Prostate gland (tissue), 2 donors: ENCODE measurements around the gene UTS2B. TPM values are rescaled to one million over a fixed set of nuclear protein-coding genes. Genes with fewer than 3 reads are reported as not detected.

Experiments used
- DNase-seq: peaks from one replicate; pipeline ENCODE4 v3.0.0-alpha.2; 2019; ENCODE audit warnings: low spot score
- H3K27ac ChIP-seq, 2 donors: fragments of 200-600 bp; sonication (generic); 2 replicates each; pipeline ENCODE4 v1.5.1; 2017 to 2019
- H3K27me3 ChIP-seq: fragments of 200-600 bp; sonication (generic); replicated peaks from 2 replicates; pipeline ENCODE4 v1.5.1; 2019; ENCODE audit not compliant: insufficient read depth
- H3K36me3 ChIP-seq, 2 donors: fragments of 200-600 bp; sonication (generic); 1 replicate in 1 of 2; 2 replicates in 1 of 2; pipeline versions ENCODE4 v1.5.1 to v1.8.1; 2017 to 2019
- H3K4me1 ChIP-seq: fragments of 200-600 bp; sonication (generic); replicated peaks from 2 replicates; pipeline ENCODE4 v1.5.1; 2019
- H3K4me3 ChIP-seq, 2 donors: fragments of 200-600 bp; sonication (generic); 2 replicates each; pipeline ENCODE4 v1.5.1; 2017 to 2019
- H3K9me3 ChIP-seq: fragments of 200-600 bp; sonication (generic); 2 replicates; pipeline ENCODE4 v1.5.1; 2017
- CTCF ChIP-seq, 4 experiments: fragments of 200-600 bp in 2 of 4; fragments of 450-650 bp in 2 of 4; sonication (generic) in 2 of 4; IDR thresholded peaks; 1 replicate in 3 of 4; 2 replicates in 1 of 4; pipeline ENCODE4 v1.5.1; 2016 to 2019; ENCODE audit warnings: antibody characterized with exemption in 4 of 4, mild to moderate bottlenecking in 2 of 4, moderate library complexity in 2 of 4
- POLR2A ChIP-seq: fragments of 450-650 bp; IDR thresholded peaks from one replicate; pipeline ENCODE4 v1.6.1; 2016; ENCODE audit warnings: antibody characterized with exemption, mild to moderate bottlenecking
- POLR2AphosphoS5 ChIP-seq: sonication (generic); formaldehyde crosslinking; IDR thresholded peaks from one replicate; pipeline ENCODE4 v1.6.1; 2017; ENCODE audit warnings: antibody characterized with exemption
- WGBS: methylation state at CpG from one replicate; pipeline ENCODE4 v1.1.5; 2018; 5-methylcytosine and 5-hydroxymethylcytosine counted together
- intact Hi-C: fragments of 100-400 bp; cut with DNase I; formaldehyde crosslinking; loops from one replicate; pipeline ENCODE4 v1.14.2; 2022
- total RNA-seq, 2 donors: library from RNA; depleted of rRNA; stranded (reverse); fragments of >200 nt; gene quantifications; one replicate each; pipeline ENCODE4 v1.1.0, GENCODE V29; 2016

Gene UTS2B
- total RNA-seq, 2 donors from 2014 or later: 0.18 to 4.3 TPM

DNA sequence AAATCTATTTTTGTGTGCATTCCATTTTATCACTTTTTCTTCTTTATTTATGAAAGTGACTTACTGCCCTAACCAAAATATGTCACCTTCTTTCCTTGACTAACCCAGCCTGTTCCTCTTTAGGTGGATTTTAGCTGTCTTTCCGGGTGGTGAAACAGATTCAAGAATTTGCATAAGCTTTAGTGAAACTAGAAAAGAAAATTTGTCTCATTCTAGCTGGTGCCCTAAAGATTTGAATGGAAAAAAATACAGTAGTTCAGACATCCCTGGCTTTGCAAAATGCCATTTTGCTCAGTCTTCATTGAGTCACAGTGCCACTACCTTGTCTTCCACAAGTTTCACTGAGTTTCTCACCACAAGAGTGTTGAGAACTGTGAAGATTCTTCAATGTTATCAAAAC lies 29.3 kb downstream of the UTS2B start:
- WGBS: 91% methylated on average over 1 of the region's 1 CpG
- intact Hi-C loops: no loop called here
- TF ChIP-seq POLR2A (no peak), CTCF (IDR thresholded peaks at IDR 0.05) (no peak), POLR2AphosphoS5 (no peak)
- Histone ChIP-seq H3K9me3 (no peaks in the 10 kb centered on the region), H3K27ac (no peak overlapping the region), H3K27me3 (no peaks in the 10 kb centered on the region), H3K4me3 (no peak overlapping the region), H3K36me3 (no peaks in the 10 kb centered on the region), H3K4me1 (no peaks in the 10 kb centered on the region)
- DNase-seq: no peak

DNA sequence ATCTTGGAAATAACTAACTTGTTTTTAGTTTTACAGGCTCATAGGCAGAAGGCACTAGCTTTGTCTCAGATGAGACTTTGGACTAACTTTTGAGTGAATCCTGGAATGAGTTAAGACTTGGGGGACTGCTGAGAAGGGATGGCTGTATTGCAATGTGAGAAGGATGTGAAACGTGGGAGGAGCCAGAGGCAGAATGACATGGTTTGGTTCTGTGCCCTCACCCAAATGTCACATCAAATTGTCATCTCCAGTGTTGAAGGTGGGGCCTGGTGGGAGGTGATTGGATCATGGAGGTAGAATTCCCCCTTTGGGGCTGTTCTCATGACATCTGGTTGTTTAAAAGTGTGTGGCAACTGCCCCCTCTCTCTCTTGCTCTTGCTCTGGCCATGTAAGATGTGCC lies 29.9 kb downstream of the UTS2B start:
- intact Hi-C loops: no loop called here

GRCh38 chr3:191298846-191299245 lies 31.5 kb downstream of the UTS2B start:
- Histone ChIP-seq H3K27ac (no peak overlapping the region), H3K4me1 (no peaks in the 10 kb centered on the region), H3K27me3 (no peaks in the 10 kb centered on the region), H3K4me3 (no peak overlapping the region), H3K9me3 (no peaks in the 10 kb centered on the region), H3K36me3 (no peaks in the 10 kb centered on the region)
- TF ChIP-seq POLR2AphosphoS5 (no peak), POLR2A (no peak), CTCF (IDR thresholded peaks at IDR 0.05) (no peak)
- intact Hi-C loops: no loop called here
- no peak for DNase-seq

More for the DNA sequence above, 29.9 kb downstream of the UTS2B start:
- DNase-seq: no peak
- 50% methylated on average over 1 of the region's 1 CpG for WGBS
- H3K36me3 ChIP-seq: no peaks in the 10 kb centered on the region
- H3K4me3 ChIP-seq: no peak overlapping the region
- TF ChIP-seq CTCF (IDR thresholded peaks at IDR 0.05) (no peak), POLR2AphosphoS5 (no peak), POLR2A (no peak)
- no peak overlapping the region for H3K27ac ChIP-seq
- H3K4me1 ChIP-seq: no peaks in the 10 kb centered on the region
- H3K9me3 ChIP-seq: no peaks in the 10 kb centered on the region
- H3K27me3 ChIP-seq: no peaks in the 10 kb centered on the region

DNA sequence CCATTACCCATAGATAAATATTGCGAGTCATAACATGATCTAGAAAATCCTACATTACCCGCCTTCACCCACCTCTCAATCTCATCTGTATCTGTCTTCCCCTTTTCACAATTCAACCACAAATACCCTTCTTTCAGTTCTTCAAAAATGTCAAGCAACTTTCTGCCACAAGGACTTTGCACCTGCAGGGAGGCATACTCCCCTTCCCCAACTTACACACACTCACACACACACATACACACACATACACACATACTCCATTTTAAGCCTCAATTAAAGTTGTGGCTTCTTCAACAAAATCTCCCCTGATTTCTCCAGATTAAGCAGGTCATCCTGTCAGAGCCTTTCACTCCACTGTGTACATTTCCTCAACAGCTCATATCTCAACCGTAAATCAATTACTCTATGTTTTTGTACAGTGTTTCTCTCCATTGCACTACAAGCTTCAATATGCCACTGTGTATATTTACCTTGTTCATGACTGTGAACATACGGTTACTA lies 34.2 kb downstream of the UTS2B start:
- no peaks in the 10 kb centered on the region for H3K4me1 ChIP-seq
- TF ChIP-seq CTCF (IDR thresholded peaks at IDR 0.05) (no peak), POLR2AphosphoS5 (peak; percentile 42), POLR2A (no peak)
- H3K4me3 ChIP-seq: no peak overlapping the region
- WGBS: 46% methylated on average over 4 of the region's 4 CpGs
- intact Hi-C loops: no loop called here
- H3K27ac ChIP-seq: no peak overlapping the region
- DNase-seq: no peak
- H3K9me3 ChIP-seq: no peaks in the 10 kb centered on the region
- H3K36me3 ChIP-seq: no peaks in the 10 kb centered on the region
- no peaks in the 10 kb centered on the region for H3K27me3 ChIP-seq

DNA sequence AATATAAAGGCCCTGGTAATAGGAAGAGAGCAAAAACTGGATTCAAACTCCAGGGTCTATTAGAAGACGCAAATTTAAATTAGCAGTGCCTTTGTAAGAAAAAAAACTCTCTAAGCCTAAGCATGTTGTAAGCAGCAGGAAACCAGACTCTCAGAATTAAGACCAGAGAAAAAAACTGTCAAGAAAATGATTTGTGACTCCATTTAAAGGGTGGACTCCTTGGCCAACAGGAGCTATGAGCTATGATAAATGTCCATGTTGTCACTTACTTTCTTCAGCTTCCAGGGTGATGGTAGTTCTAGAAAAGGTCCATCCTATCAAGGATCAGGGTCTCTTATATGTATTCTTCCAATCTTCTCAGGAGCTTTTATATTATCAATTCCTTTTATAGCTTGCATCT lies 36.0 kb downstream of the UTS2B start:
- Histone ChIP-seq H3K9me3 (no peaks in the 10 kb centered on the region), H3K27me3 (no peaks in the 10 kb centered on the region), H3K27ac (no peak overlapping the region), H3K36me3 (no peaks in the 10 kb centered on the region), H3K4me1 (no peaks in the 10 kb centered on the region), H3K4me3 (no peak overlapping the region)
- intact Hi-C loops: no loop called here
- TF ChIP-seq POLR2AphosphoS5 (no peak), CTCF (IDR thresholded peaks at IDR 0.05) (no peak), POLR2A (no peak)
- WGBS: 94% methylated on average over 1 of the region's 1 CpG
- no peak for DNase-seq
